Measurements from ENCODE around the gene TMEM182. TPM values are rescaled to one million over a fixed set of nuclear protein-coding genes. Genes with fewer than 3 reads are reported as not detected.

TMEM182 gene
- total RNA-seq, 1 donor from 2014 or later: 5.8 TPM

DNA sequence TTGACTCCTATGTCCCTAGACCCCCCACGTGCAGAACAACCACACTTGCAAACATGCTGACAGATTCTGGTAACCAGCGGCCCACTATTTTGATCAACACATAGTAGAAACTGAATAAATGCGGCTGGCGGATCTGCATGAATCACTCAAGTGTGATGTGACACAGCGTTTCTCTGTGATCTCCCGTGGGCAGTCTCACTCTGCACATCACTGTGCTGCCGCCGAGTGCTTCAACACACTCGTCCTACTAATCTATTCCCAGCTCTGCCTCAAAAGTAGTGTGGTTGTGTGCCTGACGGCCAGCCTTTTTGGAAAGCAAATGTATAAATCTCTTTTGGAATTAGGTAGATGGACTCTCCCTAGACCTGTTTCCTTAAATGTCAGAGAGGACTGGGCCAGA lies 37.3 kb upstream of the TMEM182 start:
- DNase-seq: no peak
- no peaks in the 10 kb centered on the region for H3K4me1 Mint-ChIP-seq (ENCODE audit: low read depth, unreplicated experiment)
- H3K27me3 Mint-ChIP-seq (ENCODE audit: unreplicated experiment): no peaks in the 10 kb centered on the region
- no peaks in the 10 kb centered on the region for H3K9me3 Mint-ChIP-seq (ENCODE audit: unreplicated experiment)
- no peaks in the 10 kb centered on the region for H3K36me3 Mint-ChIP-seq (ENCODE audit: unreplicated experiment)
- no peak overlapping the region for H3K4me3 Mint-ChIP-seq (ENCODE audit: unreplicated experiment)
- TF ChIP-seq, protein P1, sequence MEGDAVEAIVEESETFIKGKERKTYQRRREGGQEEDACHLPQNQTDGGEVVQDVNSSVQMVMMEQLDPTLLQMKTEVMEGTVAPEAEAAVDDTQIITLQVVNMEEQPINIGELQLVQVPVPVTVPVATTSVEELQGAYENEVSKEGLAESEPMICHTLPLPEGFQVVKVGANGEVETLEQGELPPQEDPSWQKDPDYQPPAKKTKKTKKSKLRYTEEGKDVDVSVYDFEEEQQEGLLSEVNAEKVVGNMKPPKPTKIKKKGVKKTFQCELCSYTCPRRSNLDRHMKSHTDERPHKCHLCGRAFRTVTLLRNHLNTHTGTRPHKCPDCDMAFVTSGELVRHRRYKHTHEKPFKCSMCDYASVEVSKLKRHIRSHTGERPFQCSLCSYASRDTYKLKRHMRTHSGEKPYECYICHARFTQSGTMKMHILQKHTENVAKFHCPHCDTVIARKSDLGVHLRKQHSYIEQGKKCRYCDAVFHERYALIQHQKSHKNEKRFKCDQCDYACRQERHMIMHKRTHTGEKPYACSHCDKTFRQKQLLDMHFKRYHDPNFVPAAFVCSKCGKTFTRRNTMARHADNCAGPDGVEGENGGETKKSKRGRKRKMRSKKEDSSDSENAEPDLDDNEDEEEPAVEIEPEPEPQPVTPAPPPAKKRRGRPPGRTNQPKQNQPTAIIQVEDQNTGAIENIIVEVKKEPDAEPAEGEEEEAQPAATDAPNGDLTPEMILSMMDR (IDR thresholded peaks at IDR 0.05; ENCODE audit: partially characterized antibody, unreplicated experiment): no peak
- H3K27ac Mint-ChIP-seq (ENCODE audit: unreplicated experiment): no peak overlapping the region

- Mint-ChIP-seq H3K4me1 (ENCODE audit: low read depth, unreplicated experiment) (no peaks in the 10 kb centered on the region), H3K27me3 (ENCODE audit: unreplicated experiment) (no peaks in the 10 kb centered on the region), H3K4me3 (ENCODE audit: unreplicated experiment) (no peak overlapping the region), H3K9me3 (ENCODE audit: unreplicated experiment) (no peaks in the 10 kb centered on the region), H3K27ac (ENCODE audit: unreplicated experiment) (no peak overlapping the region), H3K36me3 (ENCODE audit: unreplicated experiment) (no peaks in the 10 kb centered on the region)
- no peak for DNase-seq
- TF ChIP-seq, protein P1 (IDR thresholded peaks at IDR 0.05; ENCODE audit: partially characterized antibody, unreplicated experiment): no peak
Observed at GRCh38 chr2:102726128-102727087, 35.4 kb upstream of the TMEM182 start.

DNA sequence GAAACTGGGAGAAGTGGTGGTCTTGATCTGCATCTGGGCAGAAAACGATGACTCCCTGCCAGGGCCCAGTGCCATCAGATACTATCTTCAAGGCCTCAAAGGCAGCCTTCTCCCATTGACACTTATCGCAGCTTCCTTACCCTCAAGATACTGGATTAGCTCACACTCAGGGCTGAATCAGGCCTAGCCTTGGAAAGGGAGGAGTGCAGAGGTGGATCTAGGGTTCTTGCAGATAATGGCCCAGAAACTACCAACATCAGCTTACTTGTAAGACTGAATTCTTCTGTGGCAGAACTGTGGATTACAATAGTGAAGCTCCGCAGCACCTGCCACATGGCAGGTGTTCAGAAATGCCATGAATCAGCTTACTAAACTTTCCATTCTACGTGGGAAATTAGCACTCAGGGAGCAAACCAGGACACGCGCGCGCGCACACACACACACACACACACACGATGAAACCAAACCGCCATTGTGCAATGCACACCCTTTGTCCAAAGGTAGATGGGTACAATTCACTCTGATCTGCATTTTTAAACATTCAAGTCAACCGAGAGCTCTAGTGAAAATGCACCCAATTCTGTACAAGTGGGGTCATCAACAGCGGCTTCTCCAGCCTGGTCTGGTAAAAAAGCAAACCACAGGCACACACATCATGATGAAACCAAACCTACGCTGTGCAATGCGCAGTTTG lies 26.3 kb upstream of the TMEM182 start:
- Mint-ChIP-seq H3K27me3 (ENCODE audit: unreplicated experiment) (peaks cover 3% of the 10 kb centered on the region), H3K27ac (ENCODE audit: unreplicated experiment) (peak overlapping the region; percentile 91), H3K4me3 (ENCODE audit: unreplicated experiment) (peak overlapping the region; percentile 99), H3K36me3 (ENCODE audit: unreplicated experiment) (no peaks in the 10 kb centered on the region), H3K4me1 (ENCODE audit: low read depth, unreplicated experiment) (peaks cover 7% of the 10 kb centered on the region), H3K9me3 (ENCODE audit: unreplicated experiment) (peaks cover 3% of the 10 kb centered on the region)
- peak; percentile 31 for DNase-seq
- TF ChIP-seq, protein P1 (IDR thresholded peaks at IDR 0.05; ENCODE audit: partially characterized antibody, unreplicated experiment): no peak

GRCh38 chr2:102736110-102736409 lies 25.8 kb upstream of the TMEM182 start:
- Mint-ChIP-seq H3K27me3 (ENCODE audit: unreplicated experiment) (peaks cover 3% of the 10 kb centered on the region), H3K9me3 (ENCODE audit: unreplicated experiment) (peaks cover 3% of the 10 kb centered on the region), H3K27ac (ENCODE audit: unreplicated experiment) (peak overlapping the region; percentile 91), H3K4me1 (ENCODE audit: low read depth, unreplicated experiment) (peaks cover 7% of the 10 kb centered on the region), H3K36me3 (ENCODE audit: unreplicated experiment) (no peaks in the 10 kb centered on the region), H3K4me3 (ENCODE audit: unreplicated experiment) (peak overlapping the region; percentile 99)
- TF ChIP-seq, protein P1 (IDR thresholded peaks at IDR 0.05; ENCODE audit: partially characterized antibody, unreplicated experiment): no peak
- peak; percentile 34 for DNase-seq

Measured in glutamatergic neuron (in vitro differentiated cells).